DND-41 (cell line): ENCODE data around the gene SOD3.

Source experiments
- CTCF ChIP-seq: IDR thresholded peaks from 2 replicates; pipeline ENCODE4 v1.5.1; 2012; ENCODE audit warnings: borderline replicate concordance, low read length, moderate library complexity, mild to moderate bottlenecking; ENCODE audit not compliant: poor library complexity, severe bottlenecking; ENCODE audit errors: extremely low read depth
- EZH2 ChIP-seq: IDR thresholded peaks from 3 replicates; pipeline ENCODE4 v1.6.1; 2012; ENCODE audit warnings: borderline replicate concordance, low read depth, mild to moderate bottlenecking, moderate library complexity, low read length, inconsistent platforms; ENCODE audit not compliant: severe bottlenecking

- TF ChIP-seq CTCF (no peak), EZH2 (no peak)
These were observed 24.7 kb upstream of the SOD3 start for GRCh38 chr4:24770667-24771066.
